Esophagus muscularis mucosa (tissue), 4 donors: ENCODE data around the gene FANCC. TPM values are rescaled to one million over a fixed set of nuclear protein-coding genes. Genes with fewer than 3 reads are reported as not detected.

Source experiments
- DNase-seq: peaks from one replicate; pipeline ENCODE4 v3.0.0-alpha.2; 2017; ENCODE audit errors: extremely low spot score
- H3K27ac ChIP-seq, 4 donors: fragments of 200-600 bp; sonication (generic); replicated peaks in 1 of 4; 1 replicate in 3 of 4; 2 replicates in 1 of 4; pipeline ENCODE4 v1.5.1; 2016 to 2019; ENCODE audit warnings: mild to moderate bottlenecking in 1 of 4
- H3K27me3 ChIP-seq, 4 donors: fragments of 200-600 bp; sonication (generic); one replicate each; pipeline versions ENCODE4 v1.5.1 to v1.6.0; 2016 to 2019
- H3K36me3 ChIP-seq, 4 donors: fragments of 200-600 bp; sonication (generic); one replicate each; pipeline ENCODE4 v1.5.1; 2016 to 2019
- H3K4me1 ChIP-seq, 4 donors: fragments of 200-600 bp; sonication (generic); one replicate each; pipeline ENCODE4 v1.5.1; 2016 to 2019
- H3K4me3 ChIP-seq, 4 donors: fragments of 200-600 bp; sonication (generic); 1 replicate in 2 of 4; 2 replicates in 2 of 4; pipeline ENCODE4 v1.5.1; 2016 to 2019; ENCODE audit warnings: mild to moderate bottlenecking in 4 of 4, moderate library complexity in 1 of 4
- H3K9me3 ChIP-seq, 4 donors: fragments of 200-600 bp; sonication (generic); 1 replicate in 3 of 4; 2 replicates in 1 of 4; pipeline ENCODE4 v1.5.1; 2016 to 2019
- EP300 ChIP-seq: sonication (generic); formaldehyde crosslinking; IDR thresholded peaks from one replicate; pipeline ENCODE4 v1.6.1; 2017; ENCODE audit warnings: antibody characterized with exemption
- POLR2A ChIP-seq: fragments of 450-650 bp; IDR thresholded peaks from one replicate; pipeline ENCODE4 v1.6.1; 2017; ENCODE audit warnings: antibody characterized with exemption, moderate library complexity, mild to moderate bottlenecking, low read depth
- POLR2AphosphoS5 ChIP-seq, 2 donors: sonication (generic); formaldehyde crosslinking; IDR thresholded peaks; one replicate each; pipeline ENCODE4 v1.6.1; 2017; ENCODE audit warnings: antibody characterized with exemption in 2 of 2
- WGBS: methylation state at CpG from one replicate; pipeline ENCODE4 v1.1.5; 2018; 5-methylcytosine and 5-hydroxymethylcytosine counted together
- intact Hi-C: fragments of 100-400 bp; cut with DNase I; formaldehyde crosslinking; loops from one replicate; pipeline ENCODE4 v1.15.1; 2023
- total RNA-seq, 4 donors: library from RNA; depleted of rRNA; stranded (reverse); fragments of >200 nt; gene quantifications; one replicate each; pipeline versions ENCODE4 v1.1.0 to v1.2.1, GENCODE V29; 2016
- TF ChIP-seq, protein P1 (sequence below), 3 experiments: fragments of 200-600 bp in 2 of 3; fragments of 450-650 bp in 1 of 3; sonication (generic) in 2 of 3; IDR thresholded peaks; one replicate each; pipeline ENCODE4 v1.5.1; 2017 to 2019; ENCODE audit warnings: antibody characterized with exemption in 3 of 3, mild to moderate bottlenecking in 2 of 3, moderate library complexity in 1 of 3

FANCC gene
- total RNA-seq, 4 donors from 2014 or later = 5.3 to 9.5 (median 6.8) TPM

GRCh38 chr9:95218773-95219172 lies 98.7 kb downstream of the FANCC start:
- intact Hi-C loops = no loop called here
- 75% methylated on average over 4 of the region's 4 CpGs for WGBS
- H3K27ac ChIP-seq = no peak overlapping the region
- TF ChIP-seq, protein P1, sequence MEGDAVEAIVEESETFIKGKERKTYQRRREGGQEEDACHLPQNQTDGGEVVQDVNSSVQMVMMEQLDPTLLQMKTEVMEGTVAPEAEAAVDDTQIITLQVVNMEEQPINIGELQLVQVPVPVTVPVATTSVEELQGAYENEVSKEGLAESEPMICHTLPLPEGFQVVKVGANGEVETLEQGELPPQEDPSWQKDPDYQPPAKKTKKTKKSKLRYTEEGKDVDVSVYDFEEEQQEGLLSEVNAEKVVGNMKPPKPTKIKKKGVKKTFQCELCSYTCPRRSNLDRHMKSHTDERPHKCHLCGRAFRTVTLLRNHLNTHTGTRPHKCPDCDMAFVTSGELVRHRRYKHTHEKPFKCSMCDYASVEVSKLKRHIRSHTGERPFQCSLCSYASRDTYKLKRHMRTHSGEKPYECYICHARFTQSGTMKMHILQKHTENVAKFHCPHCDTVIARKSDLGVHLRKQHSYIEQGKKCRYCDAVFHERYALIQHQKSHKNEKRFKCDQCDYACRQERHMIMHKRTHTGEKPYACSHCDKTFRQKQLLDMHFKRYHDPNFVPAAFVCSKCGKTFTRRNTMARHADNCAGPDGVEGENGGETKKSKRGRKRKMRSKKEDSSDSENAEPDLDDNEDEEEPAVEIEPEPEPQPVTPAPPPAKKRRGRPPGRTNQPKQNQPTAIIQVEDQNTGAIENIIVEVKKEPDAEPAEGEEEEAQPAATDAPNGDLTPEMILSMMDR (IDR thresholded peaks at IDR 0.05) = no peak
- TF ChIP-seq EP300 (no peak), POLR2A (no peak)
- H3K9me3 ChIP-seq = no peaks in the 10 kb centered on the region
- no peak overlapping the region for H3K4me3 ChIP-seq
- peaks cover 0 to 3% (median 0%) of the 10 kb centered on the region in 4 donors for H3K36me3 ChIP-seq
- peaks cover 0 to 5% (median 0%) of the 10 kb centered on the region in 4 donors for H3K4me1 ChIP-seq
- H3K27me3 ChIP-seq = no peaks in the 10 kb centered on the region
- no peak for DNase-seq

DNA sequence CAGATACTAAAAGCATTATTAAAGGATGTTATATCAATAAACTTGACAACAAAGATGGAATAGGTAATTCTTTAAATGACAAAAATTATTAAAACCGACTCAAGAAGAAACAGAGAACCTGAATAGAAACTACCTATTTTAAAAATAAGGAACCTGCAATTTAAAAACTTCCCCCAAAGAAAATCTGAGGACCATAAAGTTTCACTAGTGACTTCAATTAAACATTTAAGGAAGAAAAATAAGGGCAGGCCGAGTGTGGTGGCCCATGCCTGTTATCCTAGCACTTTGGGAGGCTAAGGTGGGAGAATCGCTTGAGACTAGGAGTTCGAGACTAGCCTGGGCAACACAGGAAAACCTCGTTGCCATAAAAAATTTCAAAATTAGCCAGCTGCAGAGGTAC lies 99.6 kb downstream of the FANCC start:
- DNase-seq = no peak
- H3K9me3 ChIP-seq = no peaks in the 10 kb centered on the region
- H3K27me3 ChIP-seq = no peaks in the 10 kb centered on the region
- H3K4me3 ChIP-seq = no peak overlapping the region
- WGBS = 89% methylated on average over 5 of the region's 5 CpGs
- no peak overlapping the region for H3K27ac ChIP-seq
- intact Hi-C loops = no loop called here
- H3K4me1 ChIP-seq = peaks cover 0 to 5% (median 0%) of the 10 kb centered on the region in 4 donors
- peaks cover 0 to 3% (median 0%) of the 10 kb centered on the region in 4 donors for H3K36me3 ChIP-seq
- TF ChIP-seq, protein P1 (IDR thresholded peaks at IDR 0.05) = no peak
- TF ChIP-seq POLR2AphosphoS5 (IDR thresholded peaks at IDR 0.05) (no peak), EP300 (no peak), POLR2A (no peak)

DNA sequence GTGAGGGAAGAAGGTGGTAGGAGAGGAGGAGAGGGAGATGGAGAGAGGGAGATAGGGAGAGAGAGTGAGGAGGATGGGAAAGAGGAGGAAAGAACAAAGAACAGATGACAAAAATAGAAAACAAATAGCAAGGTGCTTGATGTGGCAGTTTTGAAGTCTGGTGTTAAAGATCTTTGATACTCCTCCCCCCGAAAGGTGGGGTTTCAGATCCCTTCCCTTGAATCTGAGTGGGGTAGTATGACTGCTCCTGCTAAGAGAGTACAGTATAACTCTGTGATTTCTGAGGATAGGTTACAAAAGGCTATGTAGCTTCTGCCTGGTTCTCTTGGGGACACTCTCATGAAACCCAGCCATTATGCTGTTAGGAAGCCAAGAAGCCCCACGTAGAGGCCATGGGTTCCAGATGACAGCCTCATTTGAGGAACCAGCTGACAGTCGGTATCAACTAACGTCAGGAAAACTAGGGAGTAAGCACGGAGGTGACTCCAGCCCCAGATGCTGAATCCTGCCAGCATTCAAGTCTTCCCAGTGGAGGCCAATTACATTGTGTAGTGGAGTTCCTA lies 102.1 kb downstream of the FANCC start:
- TF ChIP-seq POLR2AphosphoS5 (IDR thresholded peaks at IDR 0.05) = no peak
- no peak for TF ChIP-seq POLR2A
- no peak for TF ChIP-seq EP300
- TF ChIP-seq, protein P1 (IDR thresholded peaks at IDR 0.05) = no peak
- Histone ChIP-seq H3K4me3 (no peak overlapping the region), H3K27ac (no peak overlapping the region), H3K27me3 (no peaks in the 10 kb centered on the region), H3K4me1 (peaks cover 0 to 9% (median 3%) of the 10 kb centered on the region in 4 donors), H3K9me3 (no peaks in the 10 kb centered on the region), H3K36me3 (peaks cover 0 to 3% (median 0%) of the 10 kb centered on the region in 4 donors)
- DNase-seq = no peak
- intact Hi-C loops = no loop called here
- WGBS = 89% methylated on average over 5 of the region's 5 CpGs

DNA sequence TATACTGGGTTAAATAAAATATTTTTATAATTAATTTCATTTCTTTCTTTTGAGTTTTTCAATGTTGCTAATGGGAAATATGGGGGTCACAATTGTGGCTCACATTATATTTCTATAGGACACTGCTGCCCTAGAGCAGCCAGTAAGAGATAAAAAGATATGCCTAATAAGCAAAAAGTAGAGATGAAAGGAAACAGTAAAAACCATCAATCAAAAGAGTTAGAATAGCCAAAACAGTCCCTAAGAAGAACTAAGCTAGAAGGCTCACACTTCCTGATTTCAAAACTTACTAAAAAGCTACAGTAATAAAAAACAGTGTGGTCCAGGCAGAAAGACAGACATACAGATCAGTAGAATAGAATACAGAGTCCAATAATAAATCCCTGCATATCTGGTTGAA lies 104.4 kb downstream of the FANCC start:
- no peak for DNase-seq
- Histone ChIP-seq H3K4me3 (no peak overlapping the region), H3K27me3 (no peaks in the 10 kb centered on the region), H3K9me3 (no peaks in the 10 kb centered on the region), H3K4me1 (peaks cover 0 to 9% (median 3%) of the 10 kb centered on the region in 4 donors), H3K36me3 (peaks cover 0 to 1% (median 0%) of the 10 kb centered on the region in 4 donors), H3K27ac (no peak overlapping the region)
- intact Hi-C loops = no loop called here
- TF ChIP-seq, protein P1 (IDR thresholded peaks at IDR 0.05) = no peak
- no peak for TF ChIP-seq EP300

DNA sequence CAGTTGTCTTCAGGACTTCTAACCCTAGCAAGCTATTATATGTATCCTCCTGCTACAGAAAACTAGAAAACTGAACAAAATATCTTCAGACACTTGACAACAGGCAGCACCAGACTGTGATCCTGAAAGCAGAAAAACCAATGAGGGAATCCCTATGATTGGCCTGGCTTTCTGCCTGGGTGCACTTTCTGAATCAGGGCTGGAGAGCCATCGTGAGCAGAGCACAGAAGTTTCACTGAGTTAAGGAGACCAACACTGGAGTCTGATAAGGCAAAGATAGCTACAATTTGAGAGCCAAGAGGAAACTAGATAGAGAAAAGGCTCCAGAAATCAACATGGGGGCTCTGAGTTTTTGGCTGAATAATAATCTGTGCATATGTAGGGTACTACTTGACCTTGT lies 106.5 kb downstream of the FANCC start:
- TF ChIP-seq POLR2A (no peak), POLR2AphosphoS5 (IDR thresholded peaks at IDR 0.05) (no peak), EP300 (no peak)
- TF ChIP-seq, protein P1 (IDR thresholded peaks at IDR 0.05) = no peak
- Histone ChIP-seq H3K9me3 (no peaks in the 10 kb centered on the region), H3K4me1 (peaks cover 0 to 9% (median 7%) of the 10 kb centered on the region in 4 donors), H3K27me3 (no peaks in the 10 kb centered on the region), H3K36me3 (no peaks in the 10 kb centered on the region), H3K27ac (no peak overlapping the region), H3K4me3 (no peak overlapping the region)
- 71% methylated on average over 1 of the region's 1 CpG for WGBS
- no peak for DNase-seq
- intact Hi-C loops = no loop called here
